K562 (cell line): Measurements from ENCODE around the gene MRPL55. TPM values are rescaled to one million over a fixed set of nuclear protein-coding genes. Genes with fewer than 3 reads are reported as not detected.

Source experiments
- ATAC-seq: fragments of 200-7000 bp; cut with Tn5 transposase; 3 replicates; pipeline ENCODE4 v1.9.1; 2020; ENCODE audit warnings: moderate library complexity
- BruUV-seq: library from RNA; stranded (reverse); fragments of 400-500 nt; replicated peaks from 2 replicates; lab custom pipeline; 2021; lab: Mats Ljungman, UMichigan
- CTCF ChIA-PET: fragments of 300-600 bp; formaldehyde crosslinking; extraction: SDS; loops from one replicate; lab custom pipeline; 2021; ENCODE audit warnings: low intra/inter-chr PET ratio; lab: Yijun Ruan, JAX
- POLR2A ChIA-PET: fragments of 300-600, 350-650 bp; sonication (Branson Sonifier 250); formaldehyde crosslinking; extraction: SDS; loops from one replicate; lab custom pipeline; 2021; ENCODE audit warnings: antibody characterized with exemption, inconsistent platforms; lab: Yijun Ruan, JAX
- DNase-seq, 4 experiments: peaks; one replicate each; pipeline versions ENCODE4 v3.0.0 to v3.0.0-alpha.2; 2011 to 2018; ENCODE audit warnings: low spot score in 3 of 4, mixed read lengths in 3 of 4; ENCODE audit errors: extremely low read depth in 1 of 4
- FAIRE-seq: peaks from 2 replicates; lab custom pipeline; 2011; peaks lifted over from hg19 to GRCh38; lab: Jason Lieb, UNC
- H2AFZ ChIP-seq: 2 replicates; pipeline ENCODE4 v1.6.0; 2011; ENCODE audit warnings: low read depth, low read length, control low read depth, inconsistent platforms
- H3K27ac ChIP-seq: fragments of 200-600 bp; 3 replicates; pipeline ENCODE4 v1.8.0; 2011; ENCODE audit warnings: low read depth, mild to moderate bottlenecking, control low read depth, inconsistent platforms, low read length, moderate library complexity, mixed read lengths; ENCODE audit errors: extremely low read depth
- H3K27me3 ChIP-seq, 2 experiments: fragments of 300-600 bp in 1 of 2; 2 replicates in 1 of 2; 3 replicates in 1 of 2; pipeline versions ENCODE4 v1.6.0 to v1.8.0; 2011; ENCODE audit warnings: inconsistent platforms in 2 of 2, low read length in 2 of 2, mild to moderate bottlenecking in 1 of 2, mixed read lengths in 1 of 2, moderate library complexity in 1 of 2; ENCODE audit not compliant: control insufficient read depth in 2 of 2, insufficient read depth in 2 of 2
- H3K36me3 ChIP-seq: fragments of 300-600 bp; 3 replicates; pipeline ENCODE4 v1.8.0; 2011; ENCODE audit warnings: mild to moderate bottlenecking, low read length, inconsistent platforms; ENCODE audit not compliant: control insufficient read depth, insufficient read depth
- H3K4me1 ChIP-seq, 2 experiments: fragments of 200-600 bp in 1 of 2; replicated peaks in 1 of 2; 2 replicates in 1 of 2; 3 replicates in 1 of 2; pipeline versions ENCODE4 v1.5.1 to v1.8.0; 2011; ENCODE audit warnings: inconsistent platforms in 2 of 2, low read length in 2 of 2, mild to moderate bottlenecking in 1 of 2, mixed read lengths in 1 of 2, moderate library complexity in 1 of 2; ENCODE audit not compliant: control insufficient read depth in 2 of 2, insufficient read depth in 2 of 2
- H3K4me2 ChIP-seq: 2 replicates; pipeline ENCODE4 v1.6.1; 2011; ENCODE audit warnings: low read length, control low read depth, inconsistent platforms, mixed read lengths; ENCODE audit not compliant: insufficient read depth
- H3K4me3 ChIP-seq: fragments of 200-600 bp; sonication (generic), shearing (Covaris generic); 2 replicates; pipeline ENCODE4 v1.5.1; 2016; ENCODE audit warnings: control low read depth, inconsistent platforms
- H3K79me2 ChIP-seq: fragments of 200-600 bp; 3 replicates; pipeline ENCODE4 v1.8.0; 2011; ENCODE audit warnings: low read length, inconsistent platforms; ENCODE audit not compliant: control insufficient read depth, insufficient read depth
- H3K9ac ChIP-seq, 2 experiments: 2 replicates each; pipeline versions ENCODE4 v1.6.0 to v1.6.1; 2011; ENCODE audit warnings: low read depth in 2 of 2, low read length in 2 of 2, control low read depth in 1 of 2, inconsistent platforms in 1 of 2, mild to moderate bottlenecking in 1 of 2, mixed read lengths in 1 of 2; ENCODE audit not compliant: insufficient read depth in 1 of 2
- H3K9me1 ChIP-seq: one replicate; pipeline ENCODE4 v1.6.0; 2011; ENCODE audit warnings: inconsistent platforms, mild to moderate bottlenecking, low read length, moderate library complexity; ENCODE audit not compliant: control insufficient read depth, insufficient read depth
- H3K9me3 ChIP-seq: replicated peaks from 2 replicates; pipeline ENCODE4 v1.5.1; 2011; ENCODE audit warnings: low read depth, low read length, inconsistent platforms; ENCODE audit not compliant: control insufficient read depth, insufficient read depth
- H4K20me1 ChIP-seq: replicated peaks from 2 replicates; pipeline ENCODE4 v1.6.1; 2011; ENCODE audit warnings: low read length, inconsistent platforms, mixed read lengths; ENCODE audit not compliant: control insufficient read depth, insufficient read depth
- CSDE1 ChIP-seq, 2 experiments: fragments of 450-650 bp; IDR thresholded peaks; 2 replicates each; pipeline ENCODE4 v1.6.1; 2016; ENCODE audit warnings: mild to moderate bottlenecking in 1 of 2
- LCOR ChIP-seq: sonication (generic); formaldehyde crosslinking; IDR thresholded peaks from 2 replicates; pipeline ENCODE4 v1.8.0; 2022; ENCODE audit warnings: mild to moderate bottlenecking, missing genetic modification reagents
- MTA1 ChIP-seq: fragments of 450-650 bp; IDR thresholded peaks from 2 replicates; pipeline ENCODE4 v1.6.1; 2017; ENCODE audit warnings: borderline replicate concordance
- NCOA2 ChIP-seq, 2 experiments: fragments of 450-650 bp; IDR thresholded peaks; 2 replicates each; pipeline ENCODE4 v1.6.1; 2018; ENCODE audit warnings: mild to moderate bottlenecking in 2 of 2, moderate library complexity in 1 of 2; ENCODE audit not compliant: partially characterized antibody in 2 of 2
- NFATC3 ChIP-seq: fragments of 450-650 bp; IDR thresholded peaks from 2 replicates; pipeline ENCODE4 v1.6.1; 2017; ENCODE audit warnings: mild to moderate bottlenecking
- PHF8 ChIP-seq: fragments of 200-600 bp; sonication (generic); IDR thresholded peaks from 2 replicates; pipeline ENCODE4 v1.6.1; 2012; ENCODE audit warnings: mixed run types, mild to moderate bottlenecking, inconsistent platforms, low read length, moderate library complexity, borderline replicate concordance
- POLR2G ChIP-seq: fragments of 200-400 bp; formaldehyde crosslinking; IDR thresholded peaks from 2 replicates; pipeline ENCODE4 v1.6.1; 2017; ENCODE audit warnings: low read depth, mild to moderate bottlenecking, antibody characterized with exemption, low read length, moderate library complexity
- RBFOX2 ChIP-seq: fragments of 200-400 bp; formaldehyde crosslinking; IDR thresholded peaks from 2 replicates; pipeline ENCODE4 v1.6.1; 2017; ENCODE audit warnings: low read depth, mild to moderate bottlenecking, low read length, moderate library complexity
- SP1 ChIP-seq: sonication (generic); formaldehyde crosslinking; IDR thresholded peaks from 2 replicates; pipeline ENCODE4 v1.8.1; 2022; ENCODE audit warnings: mild to moderate bottlenecking, missing genetic modification reagents
- ZNF274 ChIP-seq: IDR thresholded peaks from 2 replicates; pipeline ENCODE4 v1.6.1; 2011; ENCODE audit warnings: low read depth, mild to moderate bottlenecking, low read length, moderate library complexity, borderline replicate concordance
- WGBS: fragments of 100-300 bp; shearing (Covaris generic); methylation state at CpG from one replicate; pipeline ENCODE4 v1.1.6; 2016; ENCODE audit warnings: low coverage, mixed read lengths; ENCODE audit not compliant: insufficient coverage; ENCODE audit errors: missing lambda C conversion rate; 5-methylcytosine and 5-hydroxymethylcytosine counted together
- in situ Hi-C: fragments of 300-500 bp; cut with MboI; formaldehyde crosslinking; loops from 4 replicates; pipeline ENCODE4 v1.15.0; 2018; ENCODE audit warnings: inconsistent platforms, mixed read lengths
- intact Hi-C: fragments of 100-400 bp; cut with micrococcal nuclease; formaldehyde crosslinking; loops from 2 replicates; pipeline ENCODE4 v1.14.2; 2022
- polyA plus RNA-seq, 8 experiments: library from polyadenylated mRNA; depleted of rRNA in 4 of 8; stranded (reverse) in 5 of 8; unstranded in 3 of 8; fragments of >200 nt; fragmentation: Nextera tagmentation in 2 of 8; fragmentation: Illumina TruSeq in 1 of 8; extraction: Ambion mirVana in 2 of 8; extraction: Trizol in 1 of 8; gene quantifications; 2 replicates each; pipeline versions ENCODE4 v1.2.1 to v1.2.3, GENCODE V29; 2011 to 2014; ENCODE audit warnings: inconsistent platforms in 1 of 8, missing spikeins in 1 of 8
- total RNA-seq, 7 experiments: library from RNA; depleted of rRNA in 6 of 7; stranded (reverse); fragments of >200 nt in 6 of 7; fragmentation: Illumina TruSeq in 2 of 7; extraction: Trizol in 2 of 7; gene quantifications; 2 replicates each; pipeline versions ENCODE4 v1.2.1 to v1.2.3, GENCODE V29; 2011 to 2021; ENCODE audit warnings: low replicate concordance in 1 of 7
- TF ChIP-seq, protein P1 (sequence below): fragments of 250-450 bp; sonication (Bioruptor Pico); IDR thresholded peaks from 2 replicates; pipeline ENCODE4 v1.8.0; 2022; ENCODE audit warnings: inconsistent platforms, mild to moderate bottlenecking, moderate library complexity, borderline replicate concordance
- TF ChIP-seq, protein P2 (sequence below), 2 experiments: fragments of 450-650 bp in 1 of 2; sonication (generic) in 1 of 2; formaldehyde crosslinking; conservative IDR thresholded peaks; 2 replicates each; pipeline versions ENCODE4 v1.4.0 to v1.8.1; 2020 to 2022; ENCODE audit warnings: mild to moderate bottlenecking in 1 of 2, missing genetic modification reagents in 1 of 2

MRPL55 gene
- total and polyA plus RNA-seq, 9 of the 15 experiments (the other 6 are each of a cell fraction or from before 2014, with no cell fraction given): 34.9 to 228 (median 81.0) TPM

DNA sequence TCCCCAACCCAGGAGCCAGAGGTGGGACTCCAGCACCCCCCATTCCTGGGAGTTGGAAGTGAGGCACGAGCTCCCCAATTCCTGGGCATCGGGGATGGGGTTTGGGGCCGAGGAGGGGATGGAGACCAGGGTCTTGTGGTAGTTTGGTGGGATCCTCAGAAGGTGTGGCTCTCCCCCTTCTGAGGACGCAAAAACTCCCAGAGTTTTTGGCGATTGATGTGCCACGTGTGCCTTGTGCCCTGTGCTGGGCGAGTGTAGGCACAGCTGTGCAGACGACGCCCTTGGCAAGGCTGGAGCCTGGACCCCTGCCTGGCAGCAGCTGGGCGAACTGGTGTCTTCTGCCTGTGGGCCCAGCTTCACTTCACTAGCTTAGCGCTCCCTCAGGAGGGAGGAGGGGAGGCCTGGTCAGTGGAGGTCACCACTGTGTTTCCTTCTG, 33.6 kb upstream of the MRPL55 start:
- peaks cover 68% of the 10 kb centered on the region for H4K20me1 ChIP-seq
- ChIA-PET POLR2A (interaction anchor here (0.7 to 6.0 kb wide), 10 partner anchors 8 to 34 kb away, joined by 3 to 47 read pairs (median 4); partner anchors contain the start of genes IBA57 and MRPL55), CTCF (no interaction called here)
- ATAC-seq: no peak
- WGBS: 87% methylated on average over 6 of the region's 11 CpGs
- peaks cover 76% of the 10 kb centered on the region for H3K79me2 ChIP-seq
- no peak overlapping the region for H2AFZ ChIP-seq
- H3K4me3 ChIP-seq: no peak overlapping the region
- no peak for DNase-seq
- no peak for TF ChIP-seq CSDE1 (IDR thresholded peaks at IDR 0.05)
- no peak for TF ChIP-seq MTA1
- no peak for TF ChIP-seq PHF8
- H3K4me1 ChIP-seq: peaks cover 61 to 88% of the 10 kb centered on the region in 2 experiments
- peaks cover 24% of the 10 kb centered on the region for H3K9me1 ChIP-seq
- peak overlapping the region; percentile 7 to 98; a peak in 3 of 4 replicates for H3K9ac ChIP-seq
- peak overlapping the region; percentile 8; the same call in 1 of the 3 replicates for H3K27ac ChIP-seq
- no peaks in the 10 kb centered on the region for H3K9me3 ChIP-seq
- H3K4me2 ChIP-seq: peak overlapping the region; percentile 92; the same call in 1 of the 2 replicates
- in situ Hi-C loops (no loop called here), intact Hi-C loops (no loop called here)
- FAIRE-seq: no peak
- H3K36me3 ChIP-seq: peaks cover 43% of the 10 kb centered on the region; the same call in 2 of the 3 replicates
- no TSS peak for BruUV-seq
- no peaks in the 10 kb centered on the region for H3K27me3 ChIP-seq

DNA sequence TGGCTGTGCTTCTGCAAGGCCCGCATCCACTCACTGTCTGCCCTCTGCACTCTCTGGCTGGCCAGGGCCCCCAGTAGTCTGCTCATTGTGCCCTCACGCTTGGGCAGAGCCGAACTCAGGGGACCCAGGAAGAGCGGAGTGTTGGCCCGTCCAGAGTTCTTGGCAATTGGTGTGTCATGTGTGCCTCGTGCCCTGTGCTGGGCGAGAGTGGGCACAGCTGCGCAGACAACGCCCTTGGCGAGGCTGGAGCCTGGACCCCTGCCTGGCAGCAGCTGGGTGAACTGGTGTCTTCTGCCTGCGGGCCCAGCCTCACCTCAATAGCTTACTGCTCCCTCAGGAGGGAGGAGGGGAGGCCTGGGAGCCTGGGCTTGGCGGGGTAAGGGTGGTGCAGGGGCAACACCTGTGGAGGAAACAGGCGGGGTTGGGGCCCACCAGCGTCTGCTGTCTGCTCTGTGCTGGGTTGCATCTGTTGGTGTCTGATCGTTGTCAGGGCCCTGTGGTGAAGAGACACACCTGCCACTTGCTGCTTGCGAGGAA, 33.1 kb upstream of the MRPL55 start:
- Histone ChIP-seq H3K9me3 (no peaks in the 10 kb centered on the region), H3K9me1 (peaks cover 24% of the 10 kb centered on the region), H3K4me2 (peak overlapping the region; percentile 92), H3K4me1 (peaks cover 61 to 83% of the 10 kb centered on the region in 2 experiments), H2AFZ (no peak overlapping the region), H3K27ac (no peak overlapping the region), H3K79me2 (peaks cover 71% of the 10 kb centered on the region), H4K20me1 (peaks cover 65% of the 10 kb centered on the region), H3K4me3 (no peak overlapping the region; the same call in 1 of the 2 replicates), H3K36me3 (peaks cover 39% of the 10 kb centered on the region; the same call in 2 of the 3 replicates), H3K27me3 (no peaks in the 10 kb centered on the region), H3K9ac (peak overlapping the region; percentile 90 to 98)
- POLR2A ChIA-PET: interaction anchor here (0.9 to 6.0 kb wide), 9 partner anchors 7 to 35 kb away, joined by 3 to 47 read pairs (median 5); partner anchors contain the start of genes GJC2, IBA57 and MRPL55
- no peak for TF ChIP-seq NFATC3
- TF ChIP-seq, protein P1, sequence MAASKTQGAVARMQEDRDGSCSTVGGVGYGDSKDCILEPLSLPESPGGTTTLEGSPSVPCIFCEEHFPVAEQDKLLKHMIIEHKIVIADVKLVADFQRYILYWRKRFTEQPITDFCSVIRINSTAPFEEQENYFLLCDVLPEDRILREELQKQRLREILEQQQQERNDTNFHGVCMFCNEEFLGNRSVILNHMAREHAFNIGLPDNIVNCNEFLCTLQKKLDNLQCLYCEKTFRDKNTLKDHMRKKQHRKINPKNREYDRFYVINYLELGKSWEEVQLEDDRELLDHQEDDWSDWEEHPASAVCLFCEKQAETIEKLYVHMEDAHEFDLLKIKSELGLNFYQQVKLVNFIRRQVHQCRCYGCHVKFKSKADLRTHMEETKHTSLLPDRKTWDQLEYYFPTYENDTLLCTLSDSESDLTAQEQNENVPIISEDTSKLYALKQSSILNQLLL (CRISPR knock-in tag): no peak
- TF ChIP-seq NCOA2 (IDR thresholded peaks at IDR 0.05; ENCODE audit: partially characterized antibody in 2 of 2): no peak
- TF ChIP-seq ZNF274: no peak
- TF ChIP-seq LCOR (CRISPR knock-in tag): no peak
- TF ChIP-seq RBFOX2: peak; percentile 62
- TF ChIP-seq POLR2G: peak; percentile 60
- TF ChIP-seq, protein P2, sequence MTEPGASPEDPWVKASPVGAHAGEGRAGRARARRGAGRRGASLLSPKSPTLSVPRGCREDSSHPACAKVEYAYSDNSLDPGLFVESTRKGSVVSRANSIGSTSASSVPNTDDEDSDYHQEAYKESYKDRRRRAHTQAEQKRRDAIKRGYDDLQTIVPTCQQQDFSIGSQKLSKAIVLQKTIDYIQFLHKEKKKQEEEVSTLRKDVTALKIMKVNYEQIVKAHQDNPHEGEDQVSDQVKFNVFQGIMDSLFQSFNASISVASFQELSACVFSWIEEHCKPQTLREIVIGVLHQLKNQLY (CRISPR knock-in tag; conservative IDR thresholded peaks at IDR 0.05): 0 out of 4 replicates have a peak, but pooled peaks of 1 of the 2 experiments have one; percentile 12
- 0 out of 2 replicates have a peak, but pooled peaks have one; percentile 42 for TF ChIP-seq SP1 (CRISPR knock-in tag)
- DNase-seq (no peak), ATAC-seq (no peak), FAIRE-seq (no peak)
- 85% methylated on average over 13 of the region's 16 CpGs for WGBS
- intact Hi-C loops: no loop called here
- CTCF ChIA-PET: no interaction called here
- no TSS peak for BruUV-seq
- in situ Hi-C loops: no loop called here
